Mucosa of descending colon (tissue), 3 donors: ENCODE measurements around the gene NISCH. TPM values are rescaled to one million over a fixed set of nuclear protein-coding genes. Genes with fewer than 3 reads are reported as not detected.

ENCODE experiments used
- ATAC-seq: fragments of 200-7000 bp; cut with Tn5 transposase; one replicate; pipeline ENCODE4 v1.9.1; 2020; ENCODE audit warnings: mild to moderate bottlenecking, moderate library complexity
- DNase-seq, 3 donors: peaks; one replicate each; pipeline ENCODE4 v3.0.0-alpha.2; 2020
- H3K36me3 ChIP-seq: fragments of 200-600 bp; one replicate; pipeline ENCODE4 v1.8.0; 2021; ENCODE audit warnings: low read depth, mild to moderate bottlenecking
- H3K4me1 ChIP-seq: fragments of 200-600 bp; one replicate; pipeline ENCODE4 v1.8.0; 2021; ENCODE audit warnings: low read depth, mild to moderate bottlenecking
- H3K4me3 ChIP-seq: fragments of 200-600 bp; one replicate; pipeline ENCODE4 v1.8.0; 2021; ENCODE audit warnings: mild to moderate bottlenecking
- H3K9me3 ChIP-seq: fragments of 200-600 bp; one replicate; pipeline ENCODE4 v1.8.0; 2021; ENCODE audit warnings: mild to moderate bottlenecking
- intact Hi-C, 2 donors: fragments of 100-400 bp; cut with DNase I in 1 of 2; cut with micrococcal nuclease in 1 of 2; formaldehyde crosslinking; loops; one replicate each; pipeline versions ENCODE4 v1.11.0 to v1.11.1; 2022; cut with DNase I, micrococcal nuclease
- total RNA-seq, 3 donors: library from RNA; stranded (reverse); fragmentation: NEBNext Ultra II Directional in 2 of 3; extraction: Animal tissue kit (Norgen Biotek cat#: 25700) in 2 of 3; gene quantifications; one replicate each; pipeline versions ENCODE4 v1.2.1 to v1.2.4, GENCODE V29; 2021 to 2023
- TF ChIP-seq, protein P1 (sequence below): fragments of 200-600 bp; IDR thresholded peaks from one replicate; pipeline ENCODE4 v1.8.0; 2022; ENCODE audit warnings: antibody characterized with exemption, mild to moderate bottlenecking
- donor health status: DM: no; HTN: no; CAD: no; lungs with moderate emphysema.
- donor health status: DM: no; HTN: no; CAD: no.
- donor health status: DM: no; HTN: yes; CAD: no.

The NISCH gene
- total RNA-seq, 3 donors from 2014 or later, result 57.6 to 91.0 (median 72.1) TPM

DNA sequence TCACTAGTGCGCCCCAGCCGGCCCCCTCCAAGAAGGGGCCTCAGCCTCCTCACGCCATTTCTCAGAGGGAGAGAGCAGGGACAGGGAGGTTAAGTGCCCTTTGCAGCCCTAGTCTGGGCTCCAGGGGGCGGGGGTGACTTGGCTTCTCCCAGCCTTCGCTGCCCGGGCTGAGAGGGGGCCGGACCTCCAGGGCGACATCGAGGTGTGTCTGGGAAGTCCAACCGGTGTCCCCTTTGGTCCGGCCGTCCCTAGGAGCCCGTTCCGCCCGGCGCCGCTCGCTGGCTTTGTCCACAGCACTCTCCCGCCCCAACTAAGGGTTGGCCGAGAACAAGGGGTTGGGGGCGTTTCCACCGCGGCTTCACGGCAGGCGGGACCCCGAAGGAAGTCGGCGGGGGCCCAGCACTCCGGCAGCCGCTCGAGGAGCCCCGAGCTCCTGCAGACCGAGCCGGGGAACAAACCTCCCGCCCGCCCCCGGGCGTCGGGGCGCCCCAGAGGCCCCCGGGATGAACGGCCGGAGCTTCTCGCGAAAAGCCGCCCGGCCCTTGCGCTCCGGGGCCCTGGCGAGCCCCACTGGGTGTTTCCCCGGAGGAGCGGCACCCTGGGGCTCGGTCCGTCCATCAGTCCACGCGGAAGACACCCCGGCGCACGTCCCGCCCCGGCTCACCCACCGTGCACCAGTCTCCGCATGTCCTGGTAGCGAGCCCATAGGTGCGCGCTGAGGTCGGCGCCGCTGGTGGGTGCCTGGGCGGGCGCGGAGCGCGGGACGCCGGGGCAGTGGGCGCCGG lies 77.6 kb downstream of the NISCH start:
- intact Hi-C loops, result no loop called here
- no peak for ATAC-seq
- TF ChIP-seq, protein P1, sequence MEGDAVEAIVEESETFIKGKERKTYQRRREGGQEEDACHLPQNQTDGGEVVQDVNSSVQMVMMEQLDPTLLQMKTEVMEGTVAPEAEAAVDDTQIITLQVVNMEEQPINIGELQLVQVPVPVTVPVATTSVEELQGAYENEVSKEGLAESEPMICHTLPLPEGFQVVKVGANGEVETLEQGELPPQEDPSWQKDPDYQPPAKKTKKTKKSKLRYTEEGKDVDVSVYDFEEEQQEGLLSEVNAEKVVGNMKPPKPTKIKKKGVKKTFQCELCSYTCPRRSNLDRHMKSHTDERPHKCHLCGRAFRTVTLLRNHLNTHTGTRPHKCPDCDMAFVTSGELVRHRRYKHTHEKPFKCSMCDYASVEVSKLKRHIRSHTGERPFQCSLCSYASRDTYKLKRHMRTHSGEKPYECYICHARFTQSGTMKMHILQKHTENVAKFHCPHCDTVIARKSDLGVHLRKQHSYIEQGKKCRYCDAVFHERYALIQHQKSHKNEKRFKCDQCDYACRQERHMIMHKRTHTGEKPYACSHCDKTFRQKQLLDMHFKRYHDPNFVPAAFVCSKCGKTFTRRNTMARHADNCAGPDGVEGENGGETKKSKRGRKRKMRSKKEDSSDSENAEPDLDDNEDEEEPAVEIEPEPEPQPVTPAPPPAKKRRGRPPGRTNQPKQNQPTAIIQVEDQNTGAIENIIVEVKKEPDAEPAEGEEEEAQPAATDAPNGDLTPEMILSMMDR, result no peak
- Histone ChIP-seq H3K9me3 (no peaks in the 10 kb centered on the region), H3K4me3 (peak overlapping the region; percentile 26), H3K36me3 (no peaks in the 10 kb centered on the region), H3K4me1 (peaks cover 21% of the 10 kb centered on the region)
- peak; percentile 25 to 62 (median 60) for DNase-seq

GRCh38 chr3:52533623-52534280 lies 78.3 kb downstream of the NISCH start, which contains the start of gene NT5DC2:
NT5DC2 (minus strand) TSS chr3:52533857; CDS start chr3:52533737, 120 bp downstream.
- intact Hi-C loops, result no loop called here
- TF ChIP-seq, protein P1, result no peak
- Histone ChIP-seq H3K4me1 (peaks cover 29% of the 10 kb centered on the region), H3K36me3 (no peaks in the 10 kb centered on the region), H3K4me3 (peak within 1 kb of the TSS; percentile 26), H3K9me3 (no peaks in the 10 kb centered on the region)
- DNase-seq (peak; percentile 62 to 80 (median 62)), ATAC-seq (peak; percentile 37)

DNA sequence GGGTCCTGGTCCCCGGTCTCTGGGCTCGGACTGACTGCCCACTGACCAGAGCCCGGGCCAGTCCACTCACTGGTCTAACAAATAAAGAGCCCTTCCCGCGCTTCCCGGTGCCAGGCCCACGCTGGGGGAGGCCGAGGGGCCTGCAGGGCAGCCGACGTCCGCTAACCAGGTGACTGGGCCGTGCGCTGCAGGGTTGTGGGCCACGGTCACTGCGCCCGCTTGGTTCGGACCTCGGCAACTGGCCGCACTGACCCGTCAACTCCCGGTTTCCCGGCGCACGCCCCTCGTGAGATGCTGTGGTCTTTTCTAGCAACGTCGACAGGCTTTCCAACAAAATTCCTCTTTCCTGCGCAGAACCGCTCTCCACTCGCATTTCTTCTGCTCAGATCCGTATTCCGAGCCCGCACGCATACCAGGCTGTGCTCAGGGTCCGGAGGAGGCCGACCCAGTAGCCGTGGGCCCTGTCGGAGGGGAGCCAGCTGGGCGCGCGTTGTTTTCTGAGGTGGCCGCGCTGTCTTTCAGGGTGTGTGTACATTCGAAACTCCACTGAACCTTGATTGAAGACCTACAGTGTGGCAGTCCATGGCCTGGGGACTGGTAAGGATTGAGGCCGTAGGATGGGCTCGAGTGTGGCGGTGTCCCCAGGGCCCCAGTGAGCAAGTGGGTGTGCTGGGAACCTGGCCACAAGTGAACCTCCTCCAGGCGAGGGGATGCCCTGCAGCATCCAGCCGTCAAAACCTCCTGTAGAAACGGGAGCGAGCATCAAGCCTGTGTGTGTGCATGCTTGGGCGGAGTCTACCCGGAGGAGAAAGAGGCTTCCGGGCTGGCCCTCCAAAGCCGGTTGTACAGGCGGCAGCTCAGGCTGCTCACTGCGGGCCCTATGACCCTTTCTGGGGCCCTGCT lies 79.1 kb downstream of the NISCH start:
- Histone ChIP-seq H3K4me3 (peak overlapping the region; percentile 9), H3K4me1 (peaks cover 31% of the 10 kb centered on the region), H3K36me3 (no peaks in the 10 kb centered on the region), H3K9me3 (no peaks in the 10 kb centered on the region)
- intact Hi-C loops, result no loop called here
- TF ChIP-seq, protein P1, result no peak
- DNase-seq (peak; percentile 25 to 59 (median 49)), ATAC-seq (no peak)

DNA sequence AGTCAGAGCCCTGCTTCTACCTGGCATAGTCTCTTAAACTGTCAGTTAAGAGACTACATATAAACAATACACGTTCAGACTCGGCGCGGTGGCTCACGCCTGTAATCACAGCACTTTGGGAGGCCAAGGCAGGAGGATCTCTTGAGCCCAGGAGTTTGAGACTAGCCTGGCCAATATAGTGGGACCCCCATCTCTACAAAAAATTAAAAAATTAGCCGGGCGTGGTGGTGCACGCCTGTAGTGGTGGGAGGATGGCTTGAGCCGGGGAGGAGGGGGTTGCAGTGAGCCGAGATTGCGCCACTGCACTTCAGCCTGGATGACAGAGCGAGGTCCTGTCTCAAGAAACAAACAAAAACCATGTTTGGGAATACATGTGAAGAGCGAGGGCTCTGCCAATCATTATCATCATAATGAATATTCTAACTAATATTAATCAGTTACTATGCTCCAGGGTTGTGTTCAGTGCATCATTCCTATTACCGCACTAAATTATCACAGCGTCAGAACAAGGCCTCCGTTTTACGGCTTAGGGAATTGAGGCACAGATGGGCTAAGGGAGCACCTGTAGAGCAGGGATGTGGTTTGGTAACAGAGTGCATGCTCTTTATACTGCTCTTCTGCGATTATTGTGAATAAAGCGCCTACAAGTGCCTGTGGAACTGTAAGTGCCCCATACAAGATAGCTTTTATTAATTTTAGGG lies 80.2 kb downstream of the NISCH start:
- H3K4me3 ChIP-seq, result no peak overlapping the region
- ATAC-seq (no peak), DNase-seq (peak in 1 of 3 donors; percentile 25)
- H3K36me3 ChIP-seq, result peaks cover 2% of the 10 kb centered on the region
- H3K9me3 ChIP-seq, result no peaks in the 10 kb centered on the region
- intact Hi-C loops, result no loop called here
- TF ChIP-seq, protein P1, result no peak
- peaks cover 31% of the 10 kb centered on the region for H3K4me1 ChIP-seq

DNA sequence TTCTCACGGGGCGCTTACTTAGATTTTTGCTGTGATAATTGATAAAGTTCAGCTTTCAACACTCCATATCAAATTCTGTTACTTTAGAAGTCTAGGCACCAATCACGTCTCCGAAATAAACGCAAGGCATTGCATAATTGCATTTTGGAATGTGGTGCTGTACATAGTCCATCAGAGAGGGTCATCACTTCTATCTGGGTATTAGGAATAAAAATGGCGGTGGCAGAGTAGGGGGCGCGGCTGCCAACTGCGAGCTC lies 80.6 kb downstream of the NISCH start:
- intact Hi-C loops, result no loop called here
- H3K4me1 ChIP-seq, result peaks cover 31% of the 10 kb centered on the region
- TF ChIP-seq, protein P1, result no peak
- no peaks in the 10 kb centered on the region for H3K9me3 ChIP-seq
- ATAC-seq, result no peak
- DNase-seq, result no peak
- peaks cover 4% of the 10 kb centered on the region for H3K36me3 ChIP-seq
- H3K4me3 ChIP-seq, result peak overlapping the region; percentile 60
